ENCODE results near the gene RFX3.

RFX3 gene

DNA sequence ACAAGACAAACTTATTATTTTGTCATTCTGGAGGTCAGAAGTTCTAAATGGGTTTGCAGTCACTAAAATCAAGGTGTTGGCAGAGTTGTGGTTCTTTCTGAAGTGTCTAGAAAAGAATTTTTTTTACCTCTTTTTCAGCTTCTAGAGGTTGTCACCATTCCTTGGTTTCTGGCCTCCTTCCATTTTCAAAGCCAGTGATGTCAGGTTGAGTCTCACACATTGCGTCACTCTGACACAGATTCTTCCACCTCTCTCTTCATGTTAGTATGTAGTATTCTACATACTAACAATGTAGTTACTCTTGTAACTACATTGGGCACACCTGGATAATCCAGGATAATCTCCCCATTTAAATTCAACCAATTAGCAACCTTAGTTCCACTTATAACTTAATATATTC, 290.3 kb downstream of the RFX3 start:
- TF ChIP-seq ZNF274 (IDR thresholded peaks at IDR 0.05; ENCODE audit: low read depth, low read length): no peak
- no peak overlapping the region for H3K4me3 ChIP-seq (ENCODE audit: low read length)

DNA sequence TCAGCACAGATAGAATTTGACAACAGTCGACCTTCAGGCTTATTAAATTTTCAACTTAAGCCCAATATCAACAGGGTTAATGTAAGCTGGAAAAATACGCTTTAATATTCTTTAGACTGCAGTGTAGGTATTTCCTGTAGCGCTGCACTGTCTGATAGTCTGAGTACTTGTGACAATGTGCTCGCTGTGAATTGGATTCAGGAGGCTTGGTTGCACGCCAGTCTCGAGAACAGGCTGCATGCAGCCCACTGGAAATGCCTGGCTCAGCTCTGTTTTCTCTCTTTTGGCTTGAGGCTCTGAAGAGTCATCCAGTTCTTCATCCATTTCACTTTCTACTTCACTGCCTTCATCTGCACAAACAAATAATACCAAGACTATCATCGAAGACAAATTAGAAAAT, 300.9 kb downstream of the RFX3 start:
- TF ChIP-seq ZNF274 (IDR thresholded peaks at IDR 0.05; ENCODE audit: low read depth, low read length): no peak
- no peak overlapping the region for H3K4me3 ChIP-seq (ENCODE audit: low read length)

DNA sequence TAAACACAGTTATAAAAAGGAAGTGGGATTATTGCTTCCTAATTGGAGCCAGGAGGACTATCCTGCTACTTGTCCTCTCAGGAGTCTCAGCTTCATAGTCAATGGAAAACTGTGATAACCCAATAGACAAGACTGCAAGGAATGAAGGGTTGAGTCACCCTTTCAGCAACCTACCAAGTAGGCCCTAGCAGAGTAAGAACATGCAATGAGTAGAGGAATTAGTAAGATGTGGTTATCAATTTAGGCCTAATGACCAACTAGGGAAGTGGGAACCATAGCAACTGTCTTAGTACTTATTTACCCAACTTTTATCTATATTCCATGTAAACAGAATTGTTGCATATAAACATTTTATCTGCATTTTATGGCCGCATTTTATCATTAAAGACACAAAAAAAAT, 310.1 kb downstream of the RFX3 start:
- no peak for TF ChIP-seq ZNF274 (IDR thresholded peaks at IDR 0.05; ENCODE audit: low read depth, low read length)
- no peak overlapping the region for H3K4me3 ChIP-seq (ENCODE audit: low read length)

DNA sequence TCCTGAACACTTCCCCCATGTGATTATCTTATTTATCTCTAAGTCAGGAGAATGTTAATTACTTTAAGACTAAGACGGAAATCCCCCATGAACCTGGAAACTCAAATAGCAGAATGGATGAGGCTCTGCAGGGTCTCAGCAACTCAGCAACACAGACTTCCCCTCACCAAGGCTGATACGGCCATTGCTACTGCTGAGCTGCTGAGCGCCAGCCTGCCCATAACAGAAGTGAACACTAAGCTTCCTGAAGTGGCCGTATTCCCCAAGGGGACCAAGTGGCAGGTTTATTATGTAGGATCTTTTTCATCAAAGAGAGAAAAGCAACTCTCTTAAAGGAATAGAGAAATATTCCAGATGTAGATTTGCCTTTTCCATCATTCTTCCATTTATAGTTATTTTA, 311.1 kb downstream of the RFX3 start:
- no peak overlapping the region for H3K4me3 ChIP-seq (ENCODE audit: low read length)
- TF ChIP-seq ZNF274 (IDR thresholded peaks at IDR 0.05; ENCODE audit: low read depth, low read length): no peak

DNA sequence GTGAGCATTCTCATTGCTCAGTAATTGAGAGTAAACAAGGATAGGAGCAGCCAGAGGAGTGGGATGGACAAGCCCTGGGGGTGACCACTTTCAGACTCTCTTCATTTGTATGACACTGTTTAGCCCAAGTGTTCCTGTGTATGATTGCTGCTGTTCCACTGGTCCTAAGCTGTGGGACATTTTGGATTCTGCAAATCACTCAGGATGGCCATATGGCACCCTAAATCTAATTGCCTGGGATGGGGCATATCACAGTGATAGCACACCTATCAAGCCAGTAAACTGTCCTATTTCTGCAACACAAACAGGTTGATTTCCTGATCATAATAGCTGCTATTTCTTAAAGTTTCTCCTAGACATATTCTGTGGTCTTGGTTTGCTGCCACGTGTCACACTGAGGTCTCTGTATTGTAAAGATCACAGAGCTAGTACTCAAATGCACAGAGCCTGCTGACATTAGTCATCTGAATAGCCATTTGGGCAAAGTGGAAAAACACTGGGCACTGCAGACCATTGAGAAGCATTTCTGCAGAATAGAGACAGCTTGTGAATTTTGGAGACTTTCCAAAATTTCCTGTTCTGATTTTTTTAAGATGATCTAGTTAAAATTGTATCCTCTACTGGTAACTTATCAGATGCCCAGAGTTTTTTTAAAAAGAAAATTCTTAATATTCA, 320.2 kb downstream of the RFX3 start:
- H3K4me3 ChIP-seq (ENCODE audit: low read length): no peak overlapping the region
- no peak for TF ChIP-seq ZNF274 (IDR thresholded peaks at IDR 0.05; ENCODE audit: low read depth, low read length)

DNA sequence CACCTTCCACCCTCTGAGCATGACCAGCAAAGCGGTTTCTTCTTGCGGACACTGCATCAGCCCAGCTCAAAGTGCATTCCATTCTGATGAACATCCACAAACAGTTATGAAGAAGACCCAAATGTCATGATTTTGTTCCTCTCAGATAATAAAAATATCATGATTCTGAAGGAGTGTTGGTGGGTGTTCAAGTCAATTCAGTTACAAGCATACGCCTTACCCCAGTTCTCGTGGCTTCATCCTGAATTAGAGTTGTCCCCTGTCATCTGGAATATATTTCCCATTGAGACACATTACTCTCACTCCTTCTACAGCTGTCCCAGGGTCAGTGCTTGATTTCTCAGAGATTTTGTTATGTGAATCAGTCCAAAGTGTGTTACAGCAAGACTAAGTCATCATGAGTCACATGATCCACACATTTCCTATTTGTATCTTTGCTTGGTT, 325.4 kb downstream of the RFX3 start:
- H3K4me3 ChIP-seq (ENCODE audit: low read length): no peak overlapping the region
- TF ChIP-seq ZNF274 (IDR thresholded peaks at IDR 0.05; ENCODE audit: low read depth, low read length): no peak

DNA sequence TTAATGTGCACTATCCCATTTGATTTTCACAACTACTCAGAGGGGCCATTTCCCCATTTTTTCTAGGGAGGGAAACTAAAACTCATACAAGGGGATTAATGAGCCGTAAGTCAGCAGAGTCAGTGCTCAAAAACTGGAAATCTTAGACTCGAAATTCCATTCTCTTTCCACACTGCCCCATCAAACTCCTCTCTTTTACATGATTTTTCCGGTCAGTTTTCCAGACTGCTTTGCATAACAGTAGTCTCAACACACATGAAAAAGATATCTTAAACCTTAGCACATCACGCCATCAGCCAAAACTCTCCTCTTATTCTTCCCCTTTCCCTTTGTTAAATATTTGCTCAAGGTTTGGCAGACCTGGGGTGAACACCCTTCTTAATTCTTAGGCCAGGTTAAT, 332.0 kb downstream of the RFX3 start:
- H3K4me3 ChIP-seq (ENCODE audit: low read length): no peak overlapping the region
- no peak for TF ChIP-seq ZNF274 (IDR thresholded peaks at IDR 0.05; ENCODE audit: low read depth, low read length)

DNA sequence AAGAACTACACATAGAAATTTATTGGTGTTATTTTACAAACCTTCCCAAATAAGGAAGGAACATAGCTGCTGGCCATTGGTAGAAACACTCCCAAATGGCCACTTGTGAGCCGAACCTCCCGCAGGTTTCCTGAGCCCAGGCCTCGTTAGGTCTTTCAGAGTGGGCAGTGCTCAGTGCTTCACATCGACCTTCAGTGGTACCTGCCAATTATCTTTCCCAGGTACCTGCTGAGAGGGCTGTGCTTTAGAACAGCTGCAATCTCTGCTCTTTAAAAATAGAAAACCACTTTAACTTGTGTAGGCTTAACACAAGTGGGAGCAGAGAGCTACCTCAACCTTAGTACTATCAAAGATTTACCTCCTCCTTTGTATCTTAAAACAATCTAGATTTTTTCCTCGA, 334.1 kb downstream of the RFX3 start:
- no peak for TF ChIP-seq ZNF274 (IDR thresholded peaks at IDR 0.05; ENCODE audit: low read depth, low read length)
- no peak overlapping the region for H3K4me3 ChIP-seq (ENCODE audit: low read length)

DNA sequence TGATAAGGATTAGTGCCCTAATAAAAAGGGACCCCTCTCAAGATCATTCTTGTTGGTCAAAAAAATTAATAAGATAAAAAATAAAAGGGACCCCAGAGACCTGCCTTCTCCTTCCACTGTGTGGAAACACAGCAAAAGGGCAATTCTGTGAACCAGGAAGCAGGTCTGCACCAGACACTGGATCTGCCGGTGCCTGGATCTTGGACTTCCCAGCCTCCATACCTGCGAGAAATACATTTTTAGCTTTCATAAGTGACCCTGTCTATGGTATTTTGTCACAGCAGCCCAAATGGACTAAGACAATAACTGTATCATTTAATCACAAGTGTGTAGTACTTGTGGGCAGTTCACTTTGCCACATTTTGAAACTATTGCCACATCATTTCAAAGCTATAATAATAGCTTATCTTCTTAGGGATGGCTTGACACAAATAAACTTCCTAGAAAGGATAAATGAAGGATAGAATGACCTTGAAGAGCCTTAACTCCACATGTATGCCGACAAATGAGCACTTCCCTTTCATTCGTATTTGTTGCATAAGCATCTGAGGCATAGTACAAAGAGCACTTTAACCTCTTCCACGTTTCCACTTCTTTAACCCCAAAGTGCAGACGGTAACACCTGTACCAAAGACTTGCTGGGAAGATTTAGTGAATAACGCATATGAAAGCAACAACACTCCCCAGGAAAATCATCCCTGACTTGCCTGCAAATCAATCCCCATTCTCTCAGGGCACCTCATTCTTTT, 336.5 kb downstream of the RFX3 start:
- TF ChIP-seq ZNF274 (IDR thresholded peaks at IDR 0.05; ENCODE audit: low read depth, low read length): no peak
- no peak overlapping the region for H3K4me3 ChIP-seq (ENCODE audit: low read length)

DNA sequence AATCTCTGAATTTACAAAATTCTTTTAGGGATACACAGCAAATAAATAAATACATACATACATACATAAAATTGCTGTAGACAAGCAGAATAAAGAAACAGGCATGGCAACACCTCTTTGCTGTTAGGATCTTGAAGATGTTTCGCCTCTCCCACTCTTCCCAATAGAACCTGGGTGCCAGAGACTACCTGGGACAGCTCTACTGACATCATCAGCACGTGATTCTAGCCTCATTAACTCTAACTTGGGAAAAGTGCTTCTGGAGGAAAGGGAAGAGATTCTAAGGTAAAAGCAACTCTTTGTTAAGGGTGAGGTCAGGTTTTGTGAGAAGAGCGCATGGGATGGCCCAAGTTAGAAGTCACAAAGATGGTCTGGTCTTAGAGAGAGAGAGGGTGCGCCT, 339.1 kb downstream of the RFX3 start:
- no peak for TF ChIP-seq ZNF274 (IDR thresholded peaks at IDR 0.05; ENCODE audit: low read depth, low read length)
- no peak overlapping the region for H3K4me3 ChIP-seq (ENCODE audit: low read length)

DNA sequence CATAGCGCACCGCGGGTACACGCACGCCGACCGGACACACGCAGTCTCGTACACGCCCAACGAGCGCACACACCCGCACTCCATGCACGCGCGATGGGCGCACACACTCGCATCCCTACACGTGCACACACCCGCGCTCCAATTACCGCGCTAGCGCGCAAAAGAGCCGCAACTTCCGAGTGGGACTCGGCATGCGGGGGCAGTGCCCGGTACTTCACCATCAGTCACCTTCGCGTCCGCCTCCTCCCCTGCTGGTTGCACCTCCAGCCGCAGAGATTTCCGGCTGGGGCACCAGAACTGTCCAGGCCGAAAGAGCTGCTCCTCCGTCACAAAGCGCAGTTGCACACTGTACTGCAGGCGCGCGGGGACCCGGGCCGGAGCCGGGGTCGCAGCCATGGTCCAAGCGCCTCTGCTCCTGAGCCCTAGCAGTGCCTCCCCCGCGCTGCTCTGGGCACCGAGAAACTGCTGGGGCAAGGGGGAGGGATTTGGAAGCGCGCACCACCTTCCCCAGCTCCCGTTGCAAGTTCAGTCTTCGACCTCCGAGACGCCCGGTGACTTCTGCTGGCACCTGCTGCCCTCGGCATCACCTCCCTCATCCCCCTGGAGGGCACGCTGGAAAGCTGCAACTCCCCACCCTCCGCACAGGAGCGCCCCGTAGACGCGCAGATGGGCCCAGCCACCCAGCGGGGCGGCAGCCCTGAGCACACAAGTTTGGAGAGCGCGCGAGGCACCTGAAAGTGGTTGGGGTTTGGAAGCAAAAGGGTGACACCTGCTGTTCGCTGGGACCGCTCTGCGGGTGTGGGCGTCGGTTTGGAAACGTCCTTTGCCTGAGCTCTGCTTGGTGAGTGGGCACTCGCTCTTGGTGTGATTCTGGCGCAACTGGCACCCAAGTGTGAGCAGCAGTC, 344.5 kb downstream of the RFX3 start:
- TF ChIP-seq ZNF274 (IDR thresholded peaks at IDR 0.05; ENCODE audit: low read depth, low read length): no peak
- H3K4me3 ChIP-seq (ENCODE audit: low read length): peak overlapping the region; percentile 32; the same call in 1 of the 2 replicates

DNA sequence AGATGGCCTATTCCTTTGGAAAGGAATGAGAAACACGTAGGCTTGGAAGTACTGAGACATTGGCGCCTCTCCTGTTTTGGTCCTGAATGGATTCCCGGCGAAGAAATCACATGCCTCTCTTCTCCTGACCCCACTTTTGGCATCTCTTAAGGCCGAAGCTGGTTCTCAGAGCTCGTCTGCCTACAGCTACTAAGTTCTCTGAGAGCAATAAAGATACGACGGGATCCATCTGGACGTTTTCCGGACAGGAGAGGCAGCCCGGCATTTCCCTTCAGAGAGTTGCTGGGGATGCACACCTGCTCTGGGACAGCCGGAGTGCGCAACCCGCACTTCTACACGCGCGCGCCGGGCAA, 345.1 kb downstream of the RFX3 start:
- no peak overlapping the region; the same call in 1 of the 2 replicates for H3K4me3 ChIP-seq (ENCODE audit: low read length)
- TF ChIP-seq ZNF274 (IDR thresholded peaks at IDR 0.05; ENCODE audit: low read depth, low read length): no peak

DNA sequence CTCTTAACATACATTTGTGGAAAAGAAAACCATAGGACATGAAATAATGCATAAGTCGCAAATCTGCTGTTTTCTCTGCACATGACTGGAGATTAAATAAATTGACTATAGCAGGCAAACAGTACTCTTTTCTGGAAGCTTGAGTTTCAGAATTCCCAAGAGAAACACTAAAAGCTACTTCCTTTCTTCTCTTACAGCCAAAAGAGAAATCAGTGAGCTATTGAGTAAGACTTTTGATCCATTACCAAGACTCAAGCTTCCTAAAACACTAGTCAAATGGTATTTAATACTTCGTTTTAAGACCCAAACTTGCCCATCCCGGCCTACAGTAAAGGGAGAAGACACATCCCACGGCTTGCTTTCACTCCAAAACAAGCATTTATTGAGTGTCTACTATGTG, 346.1 kb downstream of the RFX3 start:
- TF ChIP-seq ZNF274 (IDR thresholded peaks at IDR 0.05; ENCODE audit: low read depth, low read length): no peak
- H3K4me3 ChIP-seq (ENCODE audit: low read length): no peak overlapping the region

DNA sequence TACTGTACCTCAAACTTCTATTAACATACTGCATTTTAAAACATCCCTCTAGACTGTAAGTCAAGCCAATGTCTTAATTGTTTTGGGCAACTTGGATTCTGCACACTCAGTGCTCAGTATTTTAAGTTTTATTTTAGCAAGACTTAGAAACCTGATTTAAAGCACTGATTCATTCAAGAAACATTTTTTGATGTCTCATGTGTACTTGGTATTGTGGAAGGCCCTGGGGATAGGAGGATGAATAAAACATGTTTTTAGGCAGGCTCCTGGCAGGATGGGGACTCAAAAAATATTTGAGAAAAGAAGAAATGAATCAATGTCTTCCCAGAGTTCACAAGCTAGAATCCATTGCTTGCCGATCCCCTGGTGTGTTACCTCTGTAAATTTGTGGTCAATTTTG, 347.9 kb downstream of the RFX3 start:
- TF ChIP-seq ZNF274 (IDR thresholded peaks at IDR 0.05; ENCODE audit: low read depth, low read length): no peak

More for the DNA sequence above, 347.9 kb downstream of the RFX3 start:
- no peak overlapping the region for H3K4me3 ChIP-seq (ENCODE audit: low read length)

Measured in GM08714 (cell line).